NCI-H1105 treated with DMSO at 0.1 percent for 48 hours (cell line): ENCODE data around the gene BTRC.
"Not testable (repeated sequence)": the region's sequence is repeated elsewhere in the genome, so short reads cannot be mapped to it uniquely, and the experiment has no call there.

Source experiments
- DNase-seq: peaks from one replicate; lab custom pipeline; 2025; lab: John Stamatoyannopoulos, UW

BTRC gene

DNA sequence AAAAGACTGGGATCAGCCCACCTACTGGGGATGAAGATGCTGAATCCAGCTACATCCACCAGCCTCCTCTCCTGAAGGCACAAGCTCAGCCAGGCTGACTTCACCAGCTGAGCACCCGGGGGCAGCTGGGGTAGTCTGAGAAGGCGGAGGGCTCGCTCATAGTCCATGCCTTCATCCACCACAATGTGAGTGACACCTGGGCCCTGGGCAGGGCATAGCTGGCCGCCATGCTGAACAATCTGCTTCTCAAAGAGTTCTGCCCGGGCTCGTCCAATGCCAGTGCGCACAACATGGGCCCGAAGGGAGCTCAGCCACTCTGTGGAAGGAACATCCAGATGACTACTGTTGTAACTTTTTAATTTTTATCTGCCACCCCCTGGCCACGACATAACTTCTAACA, 231.9 kb downstream of the BTRC start:
- DNase-seq = no peak

GRCh38 chr10:101587725-101588653, 234.0 kb downstream of the BTRC start, which contains the start of the genes DPCD and POLL:
Gene DPCD, plus strand, starts transcription at chr10:101588321. Its CDS starts 16 bp downstream, at chr10:101588337.
Gene POLL, minus strand, starts transcription at chr10:101588257. Its CDS starts 897 bp downstream, at chr10:101587360.
- DNase-seq = peak; percentile 88

GRCh38 chr10:101588879-101589278, 234.9 kb downstream of the BTRC start:
- DNase-seq = no peak

- not testable (repeated sequence) for DNase-seq
These were observed 239.4 kb downstream of the BTRC start for GRCh38 chr10:101593331-101593730.

DNA sequence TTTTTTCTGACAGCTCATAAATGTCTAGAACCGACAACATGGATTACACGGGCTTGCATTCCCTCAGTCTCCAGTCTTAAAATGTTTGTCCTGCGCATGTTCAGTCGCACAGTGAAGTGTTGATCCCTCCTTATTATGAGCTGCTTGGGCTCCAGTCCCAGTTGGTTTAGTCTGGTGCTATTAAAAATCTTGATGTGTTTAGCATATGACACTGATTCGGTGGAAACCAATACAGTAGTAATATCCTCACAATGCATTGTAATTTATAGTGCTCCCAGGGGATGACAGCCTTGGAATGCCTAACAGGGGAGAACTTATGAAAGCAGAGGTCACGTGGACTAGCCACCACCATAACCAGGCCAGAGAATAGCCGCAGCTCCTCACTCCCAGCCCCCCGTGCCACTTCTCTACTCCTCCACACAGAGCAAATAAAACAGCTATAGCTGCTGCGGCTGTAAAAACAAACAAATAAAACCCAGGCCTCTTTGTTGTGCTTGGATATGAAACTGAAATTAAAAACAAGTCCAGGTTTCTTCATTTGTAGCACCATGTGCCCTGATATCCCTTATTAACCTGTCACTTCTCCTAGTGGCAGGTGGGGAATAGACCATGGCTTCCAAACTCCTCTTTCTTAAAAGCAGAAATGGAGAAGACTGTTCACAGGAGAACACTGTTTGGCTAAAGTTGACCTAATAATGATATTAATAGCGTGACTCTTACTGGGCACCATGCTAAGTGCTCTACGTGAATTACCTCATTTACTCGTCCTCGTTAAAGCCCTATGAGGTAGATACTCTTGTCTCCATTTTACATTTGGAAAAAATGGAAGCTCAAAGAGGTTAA, 241.8 kb downstream of the BTRC start:
- no peak for DNase-seq

- no peak for DNase-seq
These were observed 243.3 kb downstream of the BTRC start for GRCh38 chr10:101597091-101597900.

GRCh38 chr10:101601541-101601940, 247.6 kb downstream of the BTRC start:
- peak; percentile 12 for DNase-seq

DNA sequence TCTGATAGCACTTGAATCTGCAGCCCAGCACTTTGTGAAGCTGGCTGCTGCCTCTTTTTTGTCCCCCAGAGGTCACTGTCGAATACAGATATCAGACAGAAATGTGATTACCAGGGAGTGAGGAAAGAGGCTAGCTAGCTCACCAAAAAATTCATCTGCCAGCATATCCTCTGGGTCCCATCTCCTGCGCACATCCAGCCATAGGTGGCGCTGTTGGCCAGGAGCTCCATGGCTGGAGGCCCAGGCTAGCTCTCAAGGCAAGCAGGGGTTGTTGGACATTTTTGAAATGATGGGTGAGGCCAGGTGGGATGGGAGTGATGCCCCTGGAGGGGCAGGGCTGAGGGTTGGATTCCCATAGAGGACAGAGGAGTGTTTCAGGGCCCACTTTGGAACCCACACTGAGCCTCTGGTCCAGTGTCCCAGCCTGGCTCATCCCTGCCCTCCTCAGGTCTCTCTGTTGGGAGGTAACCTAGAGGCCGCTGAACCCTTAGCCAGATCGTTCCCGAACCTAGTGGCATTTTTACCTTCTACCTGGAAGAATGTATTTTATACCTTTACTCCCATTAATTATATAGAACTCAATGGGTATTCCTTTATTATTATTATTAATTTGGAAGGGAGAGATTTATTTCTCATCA, 248.9 kb downstream of the BTRC start:
- DNase-seq = peak; percentile 57
